Suprapubic skin (tissue), 3 donors: ENCODE measurements around the gene CCDC85C.

Source experiments
- POLR2A ChIP-seq, 2 donors: fragments of 450-650 bp; IDR thresholded peaks; one replicate each; pipeline ENCODE4 v1.6.1; 2017; ENCODE audit warnings: antibody characterized with exemption in 2 of 2, mild to moderate bottlenecking in 2 of 2, moderate library complexity in 2 of 2
- TF ChIP-seq, protein P1 (sequence below), 2 donors: fragments of 200-600 bp in 1 of 2; fragments of 450-650 bp in 1 of 2; sonication (generic) in 1 of 2; IDR thresholded peaks; one replicate each; pipeline ENCODE4 v1.5.1; 2016 to 2019; ENCODE audit warnings: antibody characterized with exemption in 2 of 2, mild to moderate bottlenecking in 1 of 2, moderate library complexity in 1 of 2

DNA sequence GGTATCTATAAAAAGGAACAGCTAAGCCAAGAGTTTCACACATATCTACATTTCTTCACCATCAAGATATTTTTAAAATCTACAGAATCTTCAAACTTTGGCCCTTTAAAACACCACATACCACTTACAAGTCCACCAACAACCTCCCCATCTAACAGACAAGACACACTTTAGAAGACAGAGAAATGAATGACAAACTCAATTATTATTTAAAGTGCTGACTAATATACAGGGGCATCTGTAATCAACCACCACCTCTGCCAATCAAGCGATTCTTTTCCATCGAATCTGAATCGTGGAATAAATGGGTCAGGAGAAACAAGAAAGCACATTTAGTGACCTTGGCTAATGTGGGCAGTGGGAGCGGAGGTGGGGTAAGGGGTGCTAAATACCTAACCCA is 131.1 kb downstream of the CCDC85C start:
- TF ChIP-seq, protein P1, sequence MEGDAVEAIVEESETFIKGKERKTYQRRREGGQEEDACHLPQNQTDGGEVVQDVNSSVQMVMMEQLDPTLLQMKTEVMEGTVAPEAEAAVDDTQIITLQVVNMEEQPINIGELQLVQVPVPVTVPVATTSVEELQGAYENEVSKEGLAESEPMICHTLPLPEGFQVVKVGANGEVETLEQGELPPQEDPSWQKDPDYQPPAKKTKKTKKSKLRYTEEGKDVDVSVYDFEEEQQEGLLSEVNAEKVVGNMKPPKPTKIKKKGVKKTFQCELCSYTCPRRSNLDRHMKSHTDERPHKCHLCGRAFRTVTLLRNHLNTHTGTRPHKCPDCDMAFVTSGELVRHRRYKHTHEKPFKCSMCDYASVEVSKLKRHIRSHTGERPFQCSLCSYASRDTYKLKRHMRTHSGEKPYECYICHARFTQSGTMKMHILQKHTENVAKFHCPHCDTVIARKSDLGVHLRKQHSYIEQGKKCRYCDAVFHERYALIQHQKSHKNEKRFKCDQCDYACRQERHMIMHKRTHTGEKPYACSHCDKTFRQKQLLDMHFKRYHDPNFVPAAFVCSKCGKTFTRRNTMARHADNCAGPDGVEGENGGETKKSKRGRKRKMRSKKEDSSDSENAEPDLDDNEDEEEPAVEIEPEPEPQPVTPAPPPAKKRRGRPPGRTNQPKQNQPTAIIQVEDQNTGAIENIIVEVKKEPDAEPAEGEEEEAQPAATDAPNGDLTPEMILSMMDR (IDR thresholded peaks at IDR 0.05) = no peak
- no peak for TF ChIP-seq POLR2A (IDR thresholded peaks at IDR 0.05)
